NCI-H2196 treated with DMSO at 0.1 percent for 48 hours (cell line): ENCODE results near the gene TENM4.

Experiments used
- DNase-seq: peaks from one replicate; lab custom pipeline; 2025; ENCODE audit not compliant: unreplicated experiment; lab: John Stamatoyannopoulos, UW

The TENM4 gene

GRCh38 chr11:78772186-78772585 is 668.6 kb downstream of the TENM4 start:
- no peak for DNase-seq

- no peak for DNase-seq
These were observed 669.9 kb downstream of the TENM4 start for GRCh38 chr11:78770931-78771330.

- no peak for DNase-seq
These were observed 671.9 kb downstream of the TENM4 start for GRCh38 chr11:78768971-78769370.

- DNase-seq, result no peak
These were observed 672.5 kb downstream of the TENM4 start for GRCh38 chr11:78768345-78768744.

- DNase-seq, result no peak
These were observed 673.5 kb downstream of the TENM4 start for GRCh38 chr11:78767027-78767932.

GRCh38 chr11:78764946-78765345 is 675.9 kb downstream of the TENM4 start:
- DNase-seq, result no peak

GRCh38 chr11:78763664-78764063 is 677.2 kb downstream of the TENM4 start:
- DNase-seq, result no peak

- no peak for DNase-seq
These were observed 678.7 kb downstream of the TENM4 start for GRCh38 chr11:78762105-78762504.

GRCh38 chr11:78759071-78759470 is 681.8 kb downstream of the TENM4 start:
- DNase-seq, result no peak

GRCh38 chr11:78753297-78753696 is 687.5 kb downstream of the TENM4 start:
- DNase-seq, result no peak

- DNase-seq, result no peak
These were observed 688.3 kb downstream of the TENM4 start for GRCh38 chr11:78752494-78752893.

- DNase-seq, result no peak
These were observed 691.7 kb downstream of the TENM4 start for GRCh38 chr11:78748918-78749690.

GRCh38 chr11:78744949-78745348 is 695.9 kb downstream of the TENM4 start:
- DNase-seq, result no peak

GRCh38 chr11:78744202-78744601 is 696.6 kb downstream of the TENM4 start:
- DNase-seq, result no peak

- peak; percentile 85 for DNase-seq
These were observed 698.4 kb downstream of the TENM4 start for GRCh38 chr11:78742430-78742829.

- DNase-seq, result no peak
These were observed 699.1 kb downstream of the TENM4 start for GRCh38 chr11:78741741-78742140.

GRCh38 chr11:78740199-78741071 is 700.4 kb downstream of the TENM4 start:
- no peak for DNase-seq

GRCh38 chr11:78737891-78738290 is 702.9 kb downstream of the TENM4 start:
- DNase-seq, result no peak

- DNase-seq, result no peak
These were observed 703.5 kb downstream of the TENM4 start for GRCh38 chr11:78737301-78737700.

GRCh38 chr11:78735711-78736110 is 705.1 kb downstream of the TENM4 start:
- no peak for DNase-seq

- DNase-seq, result no peak
These were observed 707.8 kb downstream of the TENM4 start for GRCh38 chr11:78733031-78733430.
